Ishikawa (cell line): ENCODE data around the gene FARS2.
A peak's percentile ranks its signal among the peaks of the same experiment; 100 is the strongest.

Experiments used
- CEBPB ChIP-seq: IDR thresholded peaks from 2 replicates; pipeline ENCODE4 v1.6.1; 2012
- CREB1 ChIP-seq: IDR thresholded peaks from 2 replicates; pipeline ENCODE4 v1.6.1; 2012; ENCODE audit warnings: low read depth
- EGR1 ChIP-seq: IDR thresholded peaks from 2 replicates; pipeline ENCODE4 v1.6.1; 2012
- EP300 ChIP-seq: IDR thresholded peaks from 2 replicates; pipeline ENCODE4 v1.6.1; 2012; ENCODE audit warnings: borderline replicate concordance
- FOXM1 ChIP-seq: IDR thresholded peaks from 2 replicates; pipeline ENCODE4 v1.6.1; 2012; ENCODE audit warnings: low read depth, borderline replicate concordance
- NFIC ChIP-seq: IDR thresholded peaks from 2 replicates; pipeline ENCODE4 v1.6.1; 2012
- RAD21 ChIP-seq: IDR thresholded peaks from 2 replicates; pipeline ENCODE4 v1.6.1; 2012; ENCODE audit warnings: low read depth
- TAF1 ChIP-seq: IDR thresholded peaks from 2 replicates; pipeline ENCODE4 v1.6.1; 2012; ENCODE audit warnings: low read depth, mild to moderate bottlenecking
- TCF12 ChIP-seq: IDR thresholded peaks from 2 replicates; pipeline ENCODE4 v1.6.1; 2012; ENCODE audit warnings: low read depth
- TEAD4 ChIP-seq: IDR thresholded peaks from 2 replicates; pipeline ENCODE4 v1.6.1; 2012
- YY1 ChIP-seq: IDR thresholded peaks from 2 replicates; pipeline ENCODE4 v1.6.1; 2012; ENCODE audit warnings: low read depth
- ZBTB7A ChIP-seq: IDR thresholded peaks from 2 replicates; pipeline ENCODE4 v1.6.1; 2012; ENCODE audit warnings: low read depth
- TF ChIP-seq, protein P1 (sequence below): IDR thresholded peaks from 2 replicates; pipeline ENCODE4 v1.6.1; 2012; ENCODE audit warnings: low read depth, mild to moderate bottlenecking
- TF ChIP-seq, protein P2 (sequence below): IDR thresholded peaks from 2 replicates; pipeline ENCODE4 v1.6.1; 2012
- TF ChIP-seq, protein P3 (sequence below): IDR thresholded peaks from 2 replicates; pipeline ENCODE4 v1.6.1; 2012

Gene FARS2

DNA sequence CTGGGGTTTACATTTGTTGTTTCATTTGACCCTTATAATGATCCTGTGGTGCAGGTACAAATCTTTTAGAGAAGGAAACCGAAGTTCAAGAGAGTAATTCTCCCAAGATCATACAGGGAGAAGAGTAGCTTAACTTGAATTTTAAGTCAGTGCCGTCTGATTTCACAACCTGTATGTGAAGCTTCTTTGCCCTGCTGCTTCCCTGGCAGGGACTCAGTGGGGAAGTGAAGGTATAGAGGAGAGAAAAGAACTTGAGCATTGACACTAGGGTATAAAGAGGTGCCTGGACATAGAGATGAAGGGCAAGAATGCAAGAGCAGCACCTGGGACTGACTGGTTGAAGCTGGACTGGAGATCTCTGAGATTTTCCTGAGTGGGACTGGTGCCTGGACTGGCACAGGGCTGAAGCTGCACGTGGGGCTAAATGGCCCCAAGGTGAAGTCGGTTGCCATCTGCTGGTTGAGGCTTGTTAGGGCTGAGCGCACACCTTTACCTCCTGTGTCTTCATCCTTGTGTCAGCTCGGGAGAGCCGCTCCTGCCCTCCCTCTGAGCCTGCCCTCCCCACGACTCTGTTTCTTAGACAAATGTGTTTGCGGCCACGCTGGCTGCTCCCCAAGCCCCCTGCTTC lies 41.8 kb downstream of the FARS2 start:
- TF ChIP-seq, protein P1, sequence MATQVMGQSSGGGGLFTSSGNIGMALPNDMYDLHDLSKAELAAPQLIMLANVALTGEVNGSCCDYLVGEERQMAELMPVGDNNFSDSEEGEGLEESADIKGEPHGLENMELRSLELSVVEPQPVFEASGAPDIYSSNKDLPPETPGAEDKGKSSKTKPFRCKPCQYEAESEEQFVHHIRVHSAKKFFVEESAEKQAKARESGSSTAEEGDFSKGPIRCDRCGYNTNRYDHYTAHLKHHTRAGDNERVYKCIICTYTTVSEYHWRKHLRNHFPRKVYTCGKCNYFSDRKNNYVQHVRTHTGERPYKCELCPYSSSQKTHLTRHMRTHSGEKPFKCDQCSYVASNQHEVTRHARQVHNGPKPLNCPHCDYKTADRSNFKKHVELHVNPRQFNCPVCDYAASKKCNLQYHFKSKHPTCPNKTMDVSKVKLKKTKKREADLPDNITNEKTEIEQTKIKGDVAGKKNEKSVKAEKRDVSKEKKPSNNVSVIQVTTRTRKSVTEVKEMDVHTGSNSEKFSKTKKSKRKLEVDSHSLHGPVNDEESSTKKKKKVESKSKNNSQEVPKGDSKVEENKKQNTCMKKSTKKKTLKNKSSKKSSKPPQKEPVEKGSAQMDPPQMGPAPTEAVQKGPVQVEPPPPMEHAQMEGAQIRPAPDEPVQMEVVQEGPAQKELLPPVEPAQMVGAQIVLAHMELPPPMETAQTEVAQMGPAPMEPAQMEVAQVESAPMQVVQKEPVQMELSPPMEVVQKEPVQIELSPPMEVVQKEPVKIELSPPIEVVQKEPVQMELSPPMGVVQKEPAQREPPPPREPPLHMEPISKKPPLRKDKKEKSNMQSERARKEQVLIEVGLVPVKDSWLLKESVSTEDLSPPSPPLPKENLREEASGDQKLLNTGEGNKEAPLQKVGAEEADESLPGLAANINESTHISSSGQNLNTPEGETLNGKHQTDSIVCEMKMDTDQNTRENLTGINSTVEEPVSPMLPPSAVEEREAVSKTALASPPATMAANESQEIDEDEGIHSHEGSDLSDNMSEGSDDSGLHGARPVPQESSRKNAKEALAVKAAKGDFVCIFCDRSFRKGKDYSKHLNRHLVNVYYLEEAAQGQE = no peak
- no peak for TF ChIP-seq EGR1
- no peak for TF ChIP-seq EP300
- TF ChIP-seq TEAD4 = no peak
- TF ChIP-seq, protein P2, sequence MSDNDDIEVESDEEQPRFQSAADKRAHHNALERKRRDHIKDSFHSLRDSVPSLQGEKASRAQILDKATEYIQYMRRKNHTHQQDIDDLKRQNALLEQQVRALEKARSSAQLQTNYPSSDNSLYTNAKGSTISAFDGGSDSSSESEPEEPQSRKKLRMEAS = peak; percentile 77
- no peak for TF ChIP-seq NFIC
- TF ChIP-seq TCF12 = no peak
- no peak for TF ChIP-seq CEBPB
- peak; percentile 63 for TF ChIP-seq RAD21
- TF ChIP-seq CREB1 = no peak
- no peak for TF ChIP-seq FOXM1
- TF ChIP-seq, protein P3, sequence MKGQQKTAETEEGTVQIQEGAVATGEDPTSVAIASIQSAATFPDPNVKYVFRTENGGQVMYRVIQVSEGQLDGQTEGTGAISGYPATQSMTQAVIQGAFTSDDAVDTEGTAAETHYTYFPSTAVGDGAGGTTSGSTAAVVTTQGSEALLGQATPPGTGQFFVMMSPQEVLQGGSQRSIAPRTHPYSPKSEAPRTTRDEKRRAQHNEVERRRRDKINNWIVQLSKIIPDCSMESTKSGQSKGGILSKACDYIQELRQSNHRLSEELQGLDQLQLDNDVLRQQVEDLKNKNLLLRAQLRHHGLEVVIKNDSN = peak; percentile 42; the same call in 1 of the 2 replicates
- TF ChIP-seq TAF1 = no peak
- TF ChIP-seq ZBTB7A = no peak
- TF ChIP-seq YY1 = no peak

DNA sequence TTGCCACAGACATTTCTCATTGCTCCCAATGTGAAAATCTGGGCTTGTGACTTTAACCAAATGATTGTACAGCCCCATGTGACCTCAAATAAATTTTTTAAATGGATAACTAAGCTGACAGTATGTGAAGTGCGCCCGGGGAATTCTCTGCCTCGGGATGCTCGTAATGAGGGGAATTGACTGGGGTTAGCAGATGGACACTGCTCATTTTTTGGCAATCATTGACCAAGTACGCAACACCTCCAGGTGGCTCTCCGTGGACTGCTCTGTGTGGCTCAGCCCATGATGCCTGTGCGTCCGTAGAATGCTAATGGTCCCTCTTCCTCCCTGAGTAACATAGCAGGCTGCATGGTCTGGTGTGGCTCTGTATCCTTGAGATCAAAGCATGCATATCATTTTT lies 42.4 kb downstream of the FARS2 start:
- no peak for TF ChIP-seq NFIC
- TF ChIP-seq, protein P1 = no peak

DNA sequence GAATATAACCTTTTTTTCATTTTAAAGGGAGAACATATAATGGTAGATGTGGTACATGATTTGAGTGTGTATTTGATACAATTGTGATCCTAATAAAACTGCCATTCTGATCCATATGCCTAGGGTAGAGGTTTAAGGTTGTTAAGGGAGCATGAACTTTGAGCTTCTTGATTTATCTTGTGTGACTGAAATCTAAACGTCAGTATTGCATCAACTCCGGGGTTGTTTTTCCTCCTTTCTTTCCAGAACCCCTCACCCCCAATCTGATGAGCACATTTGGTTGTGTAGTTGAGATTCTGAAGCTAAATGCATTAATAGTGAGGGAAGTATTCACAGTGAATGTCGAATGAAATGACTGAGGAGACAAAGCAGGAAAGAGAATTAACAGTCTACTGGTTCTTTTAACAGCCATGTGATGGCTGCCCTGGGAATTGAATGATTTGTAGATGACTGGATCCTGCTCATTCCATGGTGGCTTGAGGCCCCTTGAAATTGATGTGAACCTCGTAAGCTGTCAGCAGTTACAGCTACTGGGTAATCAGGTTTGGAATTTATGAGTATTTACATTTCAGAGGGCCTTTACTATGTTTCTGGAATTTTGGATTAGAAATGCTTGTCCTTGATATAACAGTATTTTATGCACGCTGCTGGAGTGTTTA lies 44.8 kb downstream of the FARS2 start:
- TF ChIP-seq TAF1 (no peak), CREB1 (no peak), EP300 (no peak), CEBPB (no peak), YY1 (no peak), TCF12 (no peak), EGR1 (no peak), TEAD4 (no peak), ZBTB7A (no peak), FOXM1 (no peak), NFIC (no peak), RAD21 (no peak)
- TF ChIP-seq, protein P3 = no peak
- TF ChIP-seq, protein P2 = no peak
- TF ChIP-seq, protein P1 = no peak

DNA sequence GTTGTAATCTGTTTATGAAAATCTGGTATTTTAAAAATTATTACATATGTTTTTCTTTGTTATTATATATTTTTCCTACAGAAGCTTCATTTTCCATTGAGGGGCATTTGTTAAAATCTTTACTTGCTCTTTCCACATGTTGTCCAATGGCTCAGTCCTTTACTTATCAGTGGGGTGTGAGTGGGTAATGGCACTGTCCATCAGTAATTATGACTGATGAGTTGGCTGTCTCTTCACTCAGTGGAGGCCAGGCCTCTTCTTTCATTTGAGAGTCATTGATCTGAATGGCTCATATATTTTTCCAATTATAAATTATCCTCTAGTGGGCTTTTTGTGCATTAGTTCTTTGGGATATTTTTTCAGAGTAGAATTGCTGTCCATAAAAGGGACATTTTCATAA lies 45.7 kb downstream of the FARS2 start:
- no peak for TF ChIP-seq EGR1
- no peak for TF ChIP-seq FOXM1
- no peak for TF ChIP-seq TAF1
- TF ChIP-seq, protein P1 = no peak
- TF ChIP-seq, protein P2 = no peak
- TF ChIP-seq CREB1 = no peak
- no peak for TF ChIP-seq TEAD4
- no peak for TF ChIP-seq CEBPB
- TF ChIP-seq, protein P3 = no peak
- no peak for TF ChIP-seq RAD21
- TF ChIP-seq YY1 = no peak
- TF ChIP-seq ZBTB7A = no peak
- TF ChIP-seq TCF12 = no peak
- no peak for TF ChIP-seq NFIC
- no peak for TF ChIP-seq EP300
